Measurements from ENCODE around the gene HS3ST3A1.

DNA sequence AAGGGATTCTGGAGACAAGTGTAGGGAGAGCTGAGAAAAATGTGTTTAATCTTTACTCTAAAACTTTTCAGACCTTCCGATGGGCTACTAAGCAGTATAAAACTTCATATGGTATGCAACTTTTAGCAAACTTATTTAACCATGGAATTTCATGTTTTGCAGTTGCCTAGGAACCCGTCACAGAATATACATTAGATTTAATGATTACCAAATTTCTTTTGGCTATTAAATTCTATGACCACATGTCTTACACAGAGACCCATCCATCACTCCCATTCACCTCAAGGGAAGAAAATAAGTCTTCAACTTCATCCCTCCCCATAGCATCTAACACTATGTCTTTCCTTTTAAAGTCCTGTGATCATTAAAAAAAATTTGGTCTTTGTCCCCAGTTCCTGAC lies 54.9 kb downstream of the HS3ST3A1 start:
- TF ChIP-seq, protein P1, sequence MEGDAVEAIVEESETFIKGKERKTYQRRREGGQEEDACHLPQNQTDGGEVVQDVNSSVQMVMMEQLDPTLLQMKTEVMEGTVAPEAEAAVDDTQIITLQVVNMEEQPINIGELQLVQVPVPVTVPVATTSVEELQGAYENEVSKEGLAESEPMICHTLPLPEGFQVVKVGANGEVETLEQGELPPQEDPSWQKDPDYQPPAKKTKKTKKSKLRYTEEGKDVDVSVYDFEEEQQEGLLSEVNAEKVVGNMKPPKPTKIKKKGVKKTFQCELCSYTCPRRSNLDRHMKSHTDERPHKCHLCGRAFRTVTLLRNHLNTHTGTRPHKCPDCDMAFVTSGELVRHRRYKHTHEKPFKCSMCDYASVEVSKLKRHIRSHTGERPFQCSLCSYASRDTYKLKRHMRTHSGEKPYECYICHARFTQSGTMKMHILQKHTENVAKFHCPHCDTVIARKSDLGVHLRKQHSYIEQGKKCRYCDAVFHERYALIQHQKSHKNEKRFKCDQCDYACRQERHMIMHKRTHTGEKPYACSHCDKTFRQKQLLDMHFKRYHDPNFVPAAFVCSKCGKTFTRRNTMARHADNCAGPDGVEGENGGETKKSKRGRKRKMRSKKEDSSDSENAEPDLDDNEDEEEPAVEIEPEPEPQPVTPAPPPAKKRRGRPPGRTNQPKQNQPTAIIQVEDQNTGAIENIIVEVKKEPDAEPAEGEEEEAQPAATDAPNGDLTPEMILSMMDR (IDR thresholded peaks at IDR 0.05), result no peak
- no peak for TF ChIP-seq POLR2A (IDR thresholded peaks at IDR 0.05)
